ENCODE results near the gene GATAD2A. TPM values are rescaled to one million over a fixed set of nuclear protein-coding genes. Genes with fewer than 3 reads are reported as not detected.

GATAD2A gene
- total RNA-seq, 1 donor from 2014 or later: 75.6 TPM

GRCh38 chr19:19526581-19527370 lies 121.3 kb downstream of the GATAD2A start:
- H3K4me1 Mint-ChIP-seq (ENCODE audit: unreplicated experiment): peaks cover 18% of the 10 kb centered on the region
- peaks cover 2% of the 10 kb centered on the region for H3K36me3 Mint-ChIP-seq (ENCODE audit: unreplicated experiment)
- no peak overlapping the region for H3K27ac Mint-ChIP-seq (ENCODE audit: unreplicated experiment)
- TF ChIP-seq CTCF (IDR thresholded peaks at IDR 0.05): no peak
- H3K27me3 Mint-ChIP-seq (ENCODE audit: unreplicated experiment): no peaks in the 10 kb centered on the region
- no peak overlapping the region for H3K4me3 Mint-ChIP-seq (ENCODE audit: unreplicated experiment)
- no peak for DNase-seq (ENCODE audit: extremely low spot score, unreplicated experiment)
- H3K9me3 Mint-ChIP-seq (ENCODE audit: unreplicated experiment): no peaks in the 10 kb centered on the region

- Mint-ChIP-seq H3K27ac (ENCODE audit: unreplicated experiment) (no peak overlapping the region), H3K9me3 (ENCODE audit: unreplicated experiment) (no peaks in the 10 kb centered on the region), H3K4me1 (ENCODE audit: unreplicated experiment) (peaks cover 22% of the 10 kb centered on the region), H3K4me3 (ENCODE audit: unreplicated experiment) (no peak overlapping the region), H3K36me3 (ENCODE audit: unreplicated experiment) (peaks cover 2% of the 10 kb centered on the region), H3K27me3 (ENCODE audit: unreplicated experiment) (no peaks in the 10 kb centered on the region)
- no peak for DNase-seq (ENCODE audit: extremely low spot score, unreplicated experiment)
- no peak for TF ChIP-seq CTCF (IDR thresholded peaks at IDR 0.05)
Observed at GRCh38 chr19:19527371-19527656, 121.8 kb downstream of the GATAD2A start.

GRCh38 chr19:19527674-19528625 lies 122.5 kb downstream of the GATAD2A start:
- no peaks in the 10 kb centered on the region for H3K27me3 Mint-ChIP-seq (ENCODE audit: unreplicated experiment)
- no peak overlapping the region for H3K27ac Mint-ChIP-seq (ENCODE audit: unreplicated experiment)
- no peak overlapping the region for H3K4me3 Mint-ChIP-seq (ENCODE audit: unreplicated experiment)
- H3K4me1 Mint-ChIP-seq (ENCODE audit: unreplicated experiment): peaks cover 23% of the 10 kb centered on the region
- TF ChIP-seq CTCF (IDR thresholded peaks at IDR 0.05): no peak
- no peaks in the 10 kb centered on the region for H3K9me3 Mint-ChIP-seq (ENCODE audit: unreplicated experiment)
- DNase-seq (ENCODE audit: extremely low spot score, unreplicated experiment): no peak
- H3K36me3 Mint-ChIP-seq (ENCODE audit: unreplicated experiment): peaks cover 2% of the 10 kb centered on the region

GRCh38 chr19:19528721-19529490 lies 123.4 kb downstream of the GATAD2A start, which contains the start of gene YJEFN3:
TSS of gene YJEFN3 (plus strand) at chr19:19528911. CDS start at chr19:19528933, 22 bp downstream.
- no peak for TF ChIP-seq CTCF (IDR thresholded peaks at IDR 0.05)
- H3K27ac Mint-ChIP-seq (ENCODE audit: unreplicated experiment): peak within 1 kb of the TSS; percentile 59
- no peaks in the 10 kb centered on the region for H3K9me3 Mint-ChIP-seq (ENCODE audit: unreplicated experiment)
- H3K27me3 Mint-ChIP-seq (ENCODE audit: unreplicated experiment): no peaks in the 10 kb centered on the region
- peaks cover 2% of the 10 kb centered on the region for H3K36me3 Mint-ChIP-seq (ENCODE audit: unreplicated experiment)
- no peak within 1 kb of the TSS for H3K4me3 Mint-ChIP-seq (ENCODE audit: unreplicated experiment)
- no peak for DNase-seq (ENCODE audit: extremely low spot score, unreplicated experiment)
- H3K4me1 Mint-ChIP-seq (ENCODE audit: unreplicated experiment): peaks cover 23% of the 10 kb centered on the region
